NK-92 (cell line): Measurements from ENCODE around the gene HSD17B8.

Experiments used
- DNase-seq: peaks from one replicate; lab custom pipeline; 2025; ENCODE audit not compliant: unreplicated experiment; lab: John Stamatoyannopoulos, UW

Gene HSD17B8

DNA sequence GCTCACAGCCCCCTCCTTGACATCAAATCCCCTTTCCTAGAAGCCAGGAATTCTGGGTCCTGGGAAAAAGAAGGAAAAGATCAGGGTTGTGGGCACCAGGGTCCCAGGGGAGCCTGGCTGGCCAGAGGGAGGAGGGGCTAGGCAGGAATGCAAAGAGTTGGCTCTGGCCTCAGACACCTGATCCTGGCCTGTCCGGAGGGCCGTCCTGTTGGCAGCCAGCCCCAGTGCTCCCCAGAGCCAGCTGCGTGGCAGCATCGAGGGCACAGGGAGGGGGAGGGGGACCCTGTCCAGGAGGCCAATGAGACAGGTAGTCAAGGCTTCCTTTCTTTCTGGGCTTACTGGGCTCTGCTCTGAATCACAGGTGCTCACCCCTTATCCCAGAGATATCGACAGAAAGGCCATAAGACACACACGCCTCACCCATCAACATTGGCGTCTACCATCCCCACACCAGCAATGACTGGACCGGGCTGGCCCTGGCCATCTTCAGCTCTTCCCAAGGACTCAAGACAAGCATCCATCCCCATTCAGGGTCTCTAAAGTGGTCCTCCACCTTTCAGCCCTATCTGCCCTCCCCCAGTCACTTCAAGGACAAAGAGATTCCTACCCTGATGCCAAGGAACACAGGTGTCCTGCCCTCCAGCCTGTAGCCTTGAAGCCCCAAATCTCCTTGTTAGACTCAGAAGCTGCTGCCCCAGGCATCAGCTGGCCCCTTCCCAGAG is 12.9 kb upstream of the HSD17B8 start:
- no peak for DNase-seq

DNA sequence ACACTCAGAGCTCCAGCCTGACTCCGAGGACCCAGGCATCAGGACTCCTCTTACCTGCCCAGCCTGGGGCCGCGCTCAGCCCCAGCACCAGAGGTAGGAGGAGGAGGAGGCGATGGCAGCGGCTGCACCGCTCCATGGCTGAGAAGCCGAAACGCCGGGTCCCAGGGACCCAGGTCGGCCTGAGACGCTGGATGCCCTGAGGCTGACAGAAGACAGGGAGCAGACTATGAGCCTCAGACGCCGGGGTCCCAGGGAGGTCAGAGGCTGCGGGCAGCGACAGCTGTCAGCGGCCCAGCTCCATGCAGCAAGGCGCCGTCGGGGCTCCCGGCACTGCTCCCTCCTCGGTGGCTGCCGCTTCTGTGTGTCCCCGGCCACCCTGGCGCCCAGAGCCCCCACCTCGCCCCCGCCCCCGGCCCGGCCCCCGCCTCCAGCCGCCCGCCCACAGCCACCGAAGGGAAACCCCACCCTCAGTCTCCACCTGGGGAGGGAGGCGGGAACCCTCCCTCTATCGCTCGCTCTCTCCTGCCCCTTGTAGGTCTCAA is 12.3 kb upstream of the HSD17B8 start, which contains the start of gene COL11A2:
COL11A2 (minus strand) TSS at position 363 of the 542 bp plus-strand sequence; CDS start at position 136, 227 bp downstream.
- DNase-seq: no peak

DNA sequence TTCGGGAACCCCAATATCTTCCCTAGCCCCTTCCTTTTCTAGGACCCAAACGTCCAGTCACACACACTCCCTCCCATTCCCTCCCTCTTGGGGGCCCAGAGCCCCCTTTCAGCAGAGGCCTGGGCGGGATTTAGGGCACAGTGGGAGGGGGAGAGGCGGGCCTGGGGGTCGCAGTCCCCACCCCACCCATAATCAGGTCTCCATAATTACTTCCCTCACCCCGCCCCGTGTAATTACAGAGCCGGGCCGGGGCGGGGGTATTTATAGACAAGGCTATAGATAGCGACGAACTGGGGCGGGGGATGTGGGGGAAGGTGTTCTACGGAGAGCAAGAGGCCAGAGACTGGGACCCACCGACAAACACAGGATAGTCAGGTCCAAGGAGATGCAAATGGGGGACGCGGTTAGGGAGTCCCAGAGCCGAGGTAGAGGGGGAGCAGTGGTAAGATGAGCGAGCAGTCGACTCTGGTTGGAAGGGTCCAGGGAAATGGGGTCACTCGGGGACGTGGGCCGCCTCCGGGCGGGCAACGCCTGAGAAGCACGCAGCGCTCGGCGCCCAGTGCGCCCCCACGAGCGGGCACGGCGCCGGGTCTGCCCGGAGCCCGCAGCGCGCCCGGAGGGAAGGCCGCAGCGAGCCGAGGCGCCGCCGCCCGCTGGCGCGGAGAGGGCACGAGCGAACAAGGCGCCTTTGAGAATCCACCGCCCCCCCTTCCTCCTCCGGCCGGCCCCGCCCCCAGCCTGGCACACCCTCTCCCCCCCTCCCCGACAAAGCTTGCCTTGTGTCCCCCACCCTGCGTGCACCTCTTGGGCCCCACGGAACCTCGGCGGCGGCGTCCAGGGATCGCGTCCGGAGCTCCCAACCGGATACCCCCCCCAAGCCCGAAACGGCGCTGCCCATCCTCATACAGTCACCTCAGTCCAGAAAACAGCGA is 11.5 kb upstream of the HSD17B8 start:
- no peak for DNase-seq

DNA sequence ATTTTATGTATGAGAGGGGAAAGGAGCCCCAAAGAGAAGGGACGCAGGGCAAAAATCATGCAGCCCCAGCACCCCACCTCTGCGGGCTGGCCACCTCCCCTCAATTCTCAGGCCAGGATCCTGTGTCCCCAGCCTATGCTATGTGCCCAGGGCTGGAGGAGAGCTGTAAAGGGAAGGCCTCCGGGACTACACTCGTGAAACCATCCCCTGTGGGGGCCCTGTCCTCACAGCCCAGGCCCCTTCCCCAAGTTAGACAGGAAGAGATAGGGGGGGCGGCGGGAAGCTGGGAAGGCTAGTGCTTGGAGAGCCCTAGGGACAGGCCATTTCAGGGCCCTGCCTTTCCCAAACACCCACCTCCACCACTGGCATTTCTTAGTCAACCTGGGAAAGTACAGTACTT is 10.8 kb upstream of the HSD17B8 start:
- no peak for DNase-seq

DNA sequence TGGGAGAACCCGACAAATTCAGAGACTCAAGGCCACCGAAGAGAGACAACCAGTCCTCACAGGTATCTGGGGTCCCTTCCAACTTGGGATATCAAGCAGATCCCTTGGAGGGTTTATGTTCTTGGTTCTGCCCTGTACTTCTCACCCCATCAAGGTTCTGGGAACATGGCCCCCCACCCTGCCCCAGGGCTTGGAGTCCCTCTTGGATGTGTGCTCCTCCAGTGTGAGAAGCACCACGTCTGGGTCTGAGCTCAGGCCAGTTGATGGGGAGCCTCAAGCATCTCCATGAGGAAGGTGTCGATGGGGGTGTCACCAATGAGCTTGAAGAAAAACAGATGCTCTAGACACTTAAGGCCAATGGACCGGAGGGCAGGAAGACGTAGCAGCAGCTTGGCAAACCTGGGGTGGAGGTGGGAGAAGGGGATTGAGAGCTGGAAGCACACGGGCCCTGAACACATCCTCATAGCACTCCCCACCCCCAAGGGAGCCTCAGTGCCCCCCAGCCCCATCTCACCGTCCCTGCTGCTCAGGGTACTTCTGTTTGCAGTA is 9.9 kb upstream of the HSD17B8 start:
- DNase-seq: no peak

DNA sequence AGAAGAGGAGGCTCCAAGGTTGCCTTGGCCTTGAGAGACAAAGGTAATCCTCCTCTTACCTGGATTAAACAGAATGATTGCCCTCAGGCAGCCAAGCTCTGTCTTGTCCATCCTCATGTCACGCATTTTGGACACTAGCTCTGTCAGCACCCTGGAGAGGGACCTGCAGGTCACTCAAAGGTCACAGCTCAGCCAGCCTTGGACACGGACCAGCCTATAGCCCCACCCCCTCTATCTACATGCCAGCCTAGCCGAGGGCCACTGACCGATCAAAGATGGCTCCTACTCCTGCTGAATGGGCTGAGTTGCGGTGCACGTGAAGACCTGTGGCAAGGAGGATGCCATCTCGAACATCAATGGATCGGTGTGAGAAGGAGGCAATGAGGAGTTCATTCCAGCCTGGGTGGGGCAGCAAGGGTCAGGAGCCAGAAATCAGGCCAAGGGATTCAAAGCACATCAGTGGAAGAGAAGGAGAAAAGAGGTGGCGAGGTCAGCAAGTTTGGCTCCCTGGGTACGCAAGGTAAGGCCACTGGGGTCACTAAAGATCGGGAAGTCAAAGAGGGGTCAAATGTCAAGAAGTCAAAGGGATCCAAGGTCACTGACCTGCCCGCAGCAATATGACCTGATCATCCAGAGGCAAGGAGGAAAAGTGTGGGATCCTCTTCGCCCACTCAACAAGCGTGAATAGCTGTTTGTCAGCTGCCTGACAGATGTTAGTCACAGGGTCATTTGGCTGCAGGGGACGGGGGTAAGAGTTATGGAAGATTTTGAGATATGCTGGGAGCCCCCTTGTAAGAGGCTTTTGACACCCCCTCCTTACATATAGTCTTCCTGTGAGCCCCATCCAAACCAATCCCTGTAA is 8.9 kb upstream of the HSD17B8 start:
- DNase-seq: no peak

DNA sequence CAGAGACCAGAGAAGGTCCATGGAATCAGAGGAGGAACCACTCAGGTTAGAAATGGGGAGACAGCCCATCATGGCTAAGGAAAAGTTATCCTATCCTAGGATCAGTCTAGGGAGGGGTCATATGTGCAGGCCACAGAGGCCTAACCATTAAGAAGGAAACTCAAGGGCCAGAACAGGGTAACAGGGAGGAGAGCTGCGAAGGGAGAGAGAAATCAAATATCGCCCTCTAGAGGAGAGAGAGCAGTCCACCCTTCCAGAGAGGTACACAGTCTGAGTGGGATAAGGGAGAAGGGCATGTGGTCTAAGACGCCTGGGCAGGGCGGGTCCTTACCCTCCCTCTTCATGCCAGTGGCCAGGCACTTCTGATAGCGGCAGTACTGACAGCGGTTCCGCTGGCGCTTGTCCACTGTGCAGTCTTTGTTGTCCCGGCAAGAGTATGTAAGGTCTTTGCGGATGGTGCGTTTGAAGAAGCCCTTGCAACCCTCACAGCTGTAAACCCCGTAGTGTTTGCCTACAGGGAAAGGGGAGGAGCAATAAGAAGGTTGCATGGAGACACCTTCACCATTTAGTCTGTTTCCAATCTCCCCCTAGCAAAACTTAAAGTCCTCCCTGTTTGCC is 6.9 kb upstream of the HSD17B8 start:
- DNase-seq: no peak

DNA sequence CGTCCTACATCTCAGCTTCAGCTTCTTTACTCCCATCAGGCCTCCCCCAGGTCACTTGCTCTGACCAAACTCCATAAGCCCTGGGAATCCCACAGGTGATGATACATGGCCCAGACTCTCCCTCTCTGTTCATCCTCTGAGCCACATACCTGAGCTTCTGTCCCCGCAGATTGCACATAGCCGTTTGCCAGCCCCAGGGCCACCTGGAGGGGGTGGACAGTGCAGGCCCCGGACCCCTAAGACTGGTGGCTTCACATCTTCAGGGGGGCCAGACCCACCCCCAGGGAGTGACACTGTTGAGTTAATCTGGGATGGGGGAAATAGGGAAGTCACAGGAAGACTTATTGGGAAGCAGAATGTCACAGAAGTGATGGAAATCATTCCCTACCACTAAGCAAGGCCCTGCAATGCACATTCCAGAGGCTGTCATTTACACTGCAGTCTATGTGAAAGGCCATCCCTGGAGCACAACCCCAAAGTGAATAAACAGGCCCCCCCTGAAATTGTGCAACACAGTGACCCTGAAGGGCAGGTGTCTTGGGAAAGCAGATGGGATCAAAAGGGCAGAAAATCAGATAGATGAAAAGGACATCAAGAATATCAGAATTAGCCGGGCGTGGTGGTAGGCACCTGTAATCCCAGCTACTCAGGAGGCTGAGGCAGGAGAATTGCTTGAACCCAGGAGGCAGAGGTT is 6.1 kb upstream of the HSD17B8 start:
- no peak for DNase-seq

DNA sequence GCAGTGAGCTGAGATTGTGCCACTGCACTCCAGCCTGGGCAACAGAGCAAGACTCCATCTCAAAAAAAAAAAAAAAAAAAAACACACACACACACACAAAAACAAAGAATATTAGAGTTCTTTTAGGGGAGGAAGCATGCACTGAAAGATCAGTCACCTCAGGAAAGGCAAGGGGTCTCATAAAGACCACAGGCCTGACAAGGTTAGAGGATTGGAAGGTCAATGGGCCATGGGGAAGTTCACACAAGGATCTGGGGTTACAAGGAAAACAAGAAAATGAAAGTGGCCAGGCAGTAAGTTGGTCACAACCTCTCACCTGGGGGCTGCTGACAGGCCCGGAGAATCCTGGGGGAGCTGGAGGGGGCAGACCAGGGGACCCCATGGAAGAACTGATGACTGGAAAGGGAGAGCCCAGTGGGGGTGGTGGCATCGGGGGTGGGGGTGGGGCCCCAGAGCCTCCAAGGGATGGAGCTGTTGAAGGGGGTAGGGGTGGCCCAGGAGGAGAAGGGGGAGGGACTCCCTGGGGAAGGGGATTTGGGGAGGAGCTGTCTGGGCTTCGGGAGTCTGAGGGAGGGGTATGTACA is 5.5 kb upstream of the HSD17B8 start:
- DNase-seq: no peak

DNA sequence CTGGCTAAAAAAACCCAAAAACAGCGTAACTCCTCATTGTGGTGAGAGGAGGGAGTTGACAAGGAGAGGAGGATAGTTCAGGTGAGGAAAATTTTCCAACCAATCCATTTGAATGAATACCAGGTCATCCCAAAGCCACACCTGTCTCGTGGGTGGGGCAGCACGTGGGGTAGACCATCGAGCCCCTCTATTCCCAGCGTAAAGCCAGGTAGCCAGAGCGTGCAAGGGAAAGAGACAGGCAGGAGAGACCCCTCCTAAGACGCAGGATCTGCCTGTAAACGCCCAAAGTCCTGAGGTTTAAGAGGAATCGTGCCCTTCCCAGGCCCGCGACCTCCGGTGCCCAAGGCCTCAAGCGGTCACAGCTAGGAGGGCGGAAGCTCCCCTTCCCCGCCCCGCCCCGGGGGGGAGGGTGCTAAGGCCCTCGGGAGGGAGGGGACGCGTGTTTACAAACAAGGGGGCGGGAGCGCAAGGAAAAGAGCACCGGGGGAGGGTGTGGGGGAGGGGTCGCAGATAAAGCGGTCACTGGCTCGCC is 4.7 kb upstream of the HSD17B8 start:
- DNase-seq: no peak

DNA sequence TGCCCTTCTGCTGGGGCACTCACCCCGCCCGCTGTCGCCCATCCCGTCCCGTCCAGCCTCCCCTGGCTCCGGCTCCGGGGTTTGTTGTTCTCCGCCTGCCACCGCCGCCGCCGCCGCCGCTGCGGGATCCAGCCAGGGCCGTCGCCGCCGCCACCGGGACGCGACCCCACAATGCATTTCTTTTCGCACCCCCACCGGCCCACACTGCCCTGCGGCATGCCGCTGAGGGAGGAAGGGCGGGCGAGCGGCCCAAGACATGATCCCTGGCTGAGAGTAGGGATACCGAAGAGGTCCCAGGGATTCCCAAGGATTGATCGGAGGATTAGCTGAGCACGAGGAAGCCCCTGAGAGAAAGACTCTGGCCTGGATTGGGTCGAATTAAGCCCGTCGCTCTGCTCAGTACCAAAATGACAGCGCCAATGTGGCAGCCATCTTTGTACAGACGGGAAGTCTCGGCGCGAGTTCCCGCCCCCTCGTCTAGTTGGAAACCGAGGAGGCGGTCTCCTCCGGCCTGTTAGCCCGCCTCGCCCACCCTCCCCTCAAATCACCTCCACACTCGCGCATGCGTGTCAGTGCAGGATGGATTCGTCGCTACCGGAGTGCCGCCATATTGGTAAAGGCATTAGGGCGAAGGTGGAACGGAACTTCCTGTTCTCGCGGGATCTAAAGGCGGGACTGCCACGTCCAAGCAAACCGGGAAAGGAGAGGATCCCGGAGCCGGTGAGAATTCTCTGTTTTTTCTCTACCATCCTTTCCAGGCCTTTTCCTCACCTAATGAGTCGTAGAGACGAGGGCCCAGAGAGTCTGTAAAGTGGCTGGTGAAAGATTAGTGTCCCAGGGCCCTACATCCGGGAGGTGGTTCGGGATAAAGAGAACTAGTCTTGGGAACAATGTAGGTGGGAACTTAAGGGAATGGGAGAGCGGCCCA is 4.0 kb upstream of the HSD17B8 start, which contains the start of the genes RXRB and SLC39A7:
RXRB (minus strand) TSS at position 447 of the 928 bp plus-strand sequence; CDS start at position 258, 189 bp downstream.
SLC39A7 (plus strand) TSS at position 649 of the 928 bp plus-strand sequence. CDS start 379 bp downstream, outside the sequence.
- DNase-seq: peak; percentile 93

DNA sequence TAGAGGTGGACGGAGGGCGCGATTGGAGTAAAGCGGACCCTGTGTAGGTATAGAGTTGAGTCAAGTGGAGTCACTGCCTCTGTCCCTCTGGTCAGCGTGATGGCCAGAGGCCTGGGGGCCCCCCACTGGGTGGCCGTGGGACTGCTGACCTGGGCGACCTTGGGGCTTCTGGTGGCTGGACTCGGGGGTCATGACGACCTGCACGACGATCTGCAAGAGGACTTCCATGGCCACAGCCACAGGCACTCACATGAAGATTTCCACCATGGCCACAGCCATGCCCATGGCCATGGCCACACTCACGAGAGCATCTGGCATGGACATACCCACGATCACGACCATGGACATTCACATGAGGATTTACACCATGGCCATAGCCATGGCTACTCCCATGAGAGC is 3.3 kb upstream of the HSD17B8 start:
- DNase-seq: no peak

DNA sequence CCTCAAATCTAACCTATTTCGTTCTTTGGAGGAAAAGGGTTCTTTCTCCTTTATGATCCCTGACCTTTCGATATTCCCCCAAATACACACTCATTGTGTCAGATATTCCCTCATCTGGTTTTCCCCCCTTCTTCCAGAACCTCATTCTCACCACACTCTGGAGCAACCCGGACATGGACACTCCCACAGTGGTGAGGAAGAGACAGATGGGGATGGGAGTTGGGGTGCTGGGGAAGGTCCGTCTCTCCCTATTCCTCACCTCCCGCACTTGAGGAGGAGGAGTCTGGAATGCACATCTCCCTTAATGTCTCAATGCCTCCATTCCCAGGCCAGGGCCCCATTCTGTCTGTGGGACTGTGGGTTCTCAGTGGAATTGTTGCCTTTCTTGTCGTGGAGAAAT is 2.5 kb upstream of the HSD17B8 start:
- DNase-seq: no peak

DNA sequence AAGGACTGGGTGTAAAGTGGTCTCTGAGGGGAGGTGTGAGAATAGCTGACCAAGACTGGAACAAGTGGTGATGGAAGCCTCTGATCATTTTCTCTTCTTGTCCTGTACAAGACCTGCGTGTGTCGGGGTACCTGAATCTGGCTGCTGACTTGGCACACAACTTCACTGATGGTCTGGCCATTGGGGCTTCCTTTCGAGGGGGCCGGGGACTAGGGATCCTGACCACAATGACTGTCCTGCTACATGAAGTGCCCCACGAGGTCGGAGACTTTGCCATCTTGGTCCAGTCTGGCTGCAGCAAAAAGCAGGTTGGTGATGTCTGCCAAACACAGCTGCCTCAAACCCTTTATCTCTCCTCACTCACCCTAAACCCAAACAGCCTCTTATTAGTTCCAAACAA is 1.7 kb upstream of the HSD17B8 start:
- no peak for DNase-seq

DNA sequence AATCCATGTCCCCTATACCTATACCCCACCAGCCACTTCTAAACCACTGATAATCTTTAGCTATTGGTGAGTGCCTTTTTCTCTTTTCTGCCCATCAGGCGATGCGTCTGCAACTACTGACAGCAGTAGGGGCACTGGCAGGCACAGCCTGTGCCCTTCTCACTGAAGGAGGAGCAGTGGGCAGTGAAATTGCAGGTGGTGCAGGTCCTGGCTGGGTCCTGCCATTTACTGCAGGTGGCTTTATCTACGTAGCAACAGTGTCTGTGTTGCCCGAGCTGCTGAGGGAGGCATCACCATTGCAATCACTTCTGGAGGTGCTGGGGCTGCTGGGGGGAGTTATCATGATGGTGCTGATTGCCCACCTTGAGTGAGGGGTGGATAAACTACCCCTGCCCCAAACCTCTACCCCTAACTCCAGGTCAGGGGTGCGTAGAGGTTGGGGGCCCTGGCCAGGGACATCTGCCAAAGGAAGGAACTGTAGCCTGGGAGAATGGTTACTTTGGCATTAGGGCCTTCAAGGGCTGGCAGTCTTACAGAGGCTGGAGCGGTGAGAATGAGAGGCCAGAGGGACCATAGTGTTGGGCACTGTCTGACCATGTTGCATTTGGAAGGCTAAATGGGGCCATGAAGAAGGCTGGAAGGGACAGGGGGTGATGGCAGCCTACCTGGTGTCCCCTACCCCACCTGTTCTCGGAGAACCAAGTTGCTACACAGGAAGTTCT is 851 bp upstream of the HSD17B8 start:
- DNase-seq: no peak

DNA sequence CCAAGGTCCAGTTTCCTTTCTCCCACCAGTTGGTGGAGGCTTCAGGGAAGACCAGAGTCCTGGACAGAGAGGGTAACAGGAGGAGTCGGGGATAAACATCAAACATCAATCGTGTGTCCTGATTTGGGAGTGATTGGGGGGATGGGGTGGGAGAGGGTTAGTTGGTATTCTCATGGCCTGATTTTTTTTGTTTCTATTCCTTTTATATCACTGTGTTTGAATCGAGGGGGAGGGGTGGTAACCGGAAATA is 365 bp upstream of the HSD17B8 start:
- no peak for DNase-seq
